GM20431 (cell line): ENCODE results near the gene SPATC1L.
"Not testable (repeated sequence)": the region's sequence is repeated elsewhere in the genome, so short reads cannot be mapped to it uniquely, and the experiment has no call there.

ENCODE experiments used
- in situ Hi-C: fragments of 300-500 bp; cut with MseI, MboI; formaldehyde crosslinking; loops from one replicate; pipeline ENCODE4 v1.15.0; 2020; ENCODE audit warnings: low sequenced_read_pairs; ENCODE audit not compliant: unreplicated experiment

The SPATC1L gene

DNA sequence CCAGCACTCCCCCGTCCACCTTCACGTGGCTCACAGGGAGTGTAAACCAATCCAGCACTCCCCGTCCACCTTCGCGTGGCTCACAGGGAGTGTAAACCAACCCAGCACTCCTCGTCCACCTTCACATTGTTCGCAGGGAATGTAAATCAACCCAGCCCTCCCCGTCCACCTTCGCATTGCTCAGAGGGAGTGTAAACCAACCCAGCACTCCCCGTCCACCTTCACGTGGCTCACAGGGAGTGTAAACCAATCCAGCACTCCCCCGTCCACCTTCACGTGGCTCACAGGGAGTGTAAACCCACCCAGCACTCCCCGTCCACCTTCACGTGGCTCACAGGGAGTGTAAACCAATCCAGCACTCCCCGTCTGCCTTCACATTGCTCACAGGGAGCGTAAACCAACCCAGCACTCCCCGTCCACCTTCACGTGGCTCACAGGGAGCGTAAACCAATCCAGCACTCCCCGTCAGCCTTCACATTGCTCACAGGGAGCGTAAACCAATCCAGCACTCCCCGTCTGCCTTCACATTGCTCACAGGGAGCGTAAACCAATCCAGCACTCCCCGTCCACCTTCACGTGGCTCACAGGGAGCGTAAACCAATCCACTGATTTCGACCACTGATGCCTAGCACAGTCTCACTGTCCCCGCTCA is 43.8 kb downstream of the SPATC1L start:
- in situ Hi-C loops, result not testable (repeated sequence)

DNA sequence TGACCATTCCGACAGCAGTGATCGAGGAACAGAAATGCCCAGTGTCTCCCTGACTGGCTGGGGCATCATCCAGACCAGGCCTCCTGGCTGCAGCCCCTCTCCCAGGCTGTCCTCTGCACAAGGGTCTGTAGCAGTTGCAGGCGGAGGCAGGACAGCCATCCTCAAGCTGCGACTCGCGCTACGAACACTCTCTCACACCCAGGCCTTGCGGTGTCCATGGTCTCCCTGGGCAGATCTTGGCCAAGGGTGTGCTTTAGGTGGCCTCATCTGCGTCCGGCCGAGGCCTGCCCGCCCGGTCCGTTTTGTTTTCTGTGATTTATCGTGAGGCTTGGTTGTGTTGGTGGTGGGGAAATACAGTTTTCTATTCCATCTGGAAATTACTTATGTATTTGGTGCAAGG is 44.6 kb downstream of the SPATC1L start:
- in situ Hi-C loops, result no loop called here

DNA sequence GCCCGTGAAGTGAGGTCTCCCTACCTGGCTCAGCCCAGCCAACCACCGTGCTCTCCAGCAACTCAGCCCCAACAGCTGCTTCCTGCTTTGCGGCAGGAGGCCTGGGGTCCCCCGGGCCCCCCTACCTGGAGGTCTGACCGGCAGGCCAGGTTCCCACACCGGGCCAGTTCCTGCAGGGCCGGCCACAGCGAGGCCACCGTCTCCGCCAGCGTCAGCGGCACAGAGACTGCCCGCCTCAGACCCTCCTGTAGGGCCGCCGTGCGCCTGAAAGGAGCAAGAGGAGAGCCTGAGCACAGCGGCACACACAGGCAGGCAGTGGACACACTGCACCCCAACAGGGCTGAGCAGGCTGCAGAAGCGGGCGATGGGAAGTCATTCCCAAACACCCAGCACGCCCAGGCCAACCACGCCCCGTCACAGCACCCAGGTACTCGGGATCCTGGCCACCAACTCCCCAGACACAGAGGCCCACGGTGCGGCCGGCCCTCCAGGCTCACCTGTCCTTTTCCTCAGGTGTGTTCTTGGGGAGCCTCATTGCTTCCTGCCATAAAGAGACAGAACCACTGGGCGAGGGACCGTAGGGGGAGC is 45.8 kb downstream of the SPATC1L start:
- in situ Hi-C loops, result no loop called here

DNA sequence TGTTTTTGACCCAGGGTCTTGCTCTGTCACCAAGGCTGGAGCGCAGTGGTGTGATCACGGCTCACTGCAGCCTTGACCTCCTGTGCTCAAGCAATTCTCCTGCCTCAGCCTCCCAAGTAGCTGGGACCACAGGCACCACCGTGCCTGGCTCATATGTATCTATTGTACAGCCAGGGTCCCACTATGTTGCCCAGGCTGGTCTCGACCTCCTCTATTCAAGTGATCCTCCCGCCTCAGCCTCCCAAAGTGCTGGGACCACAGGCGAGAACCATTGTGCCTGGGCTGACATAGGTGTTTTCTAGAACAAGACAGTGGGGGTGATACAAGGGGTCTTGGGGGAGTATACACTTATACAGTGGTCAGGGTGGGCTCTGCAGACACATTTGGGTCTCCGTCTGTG is 46.4 kb downstream of the SPATC1L start:
- in situ Hi-C loops, result no loop called here

DNA sequence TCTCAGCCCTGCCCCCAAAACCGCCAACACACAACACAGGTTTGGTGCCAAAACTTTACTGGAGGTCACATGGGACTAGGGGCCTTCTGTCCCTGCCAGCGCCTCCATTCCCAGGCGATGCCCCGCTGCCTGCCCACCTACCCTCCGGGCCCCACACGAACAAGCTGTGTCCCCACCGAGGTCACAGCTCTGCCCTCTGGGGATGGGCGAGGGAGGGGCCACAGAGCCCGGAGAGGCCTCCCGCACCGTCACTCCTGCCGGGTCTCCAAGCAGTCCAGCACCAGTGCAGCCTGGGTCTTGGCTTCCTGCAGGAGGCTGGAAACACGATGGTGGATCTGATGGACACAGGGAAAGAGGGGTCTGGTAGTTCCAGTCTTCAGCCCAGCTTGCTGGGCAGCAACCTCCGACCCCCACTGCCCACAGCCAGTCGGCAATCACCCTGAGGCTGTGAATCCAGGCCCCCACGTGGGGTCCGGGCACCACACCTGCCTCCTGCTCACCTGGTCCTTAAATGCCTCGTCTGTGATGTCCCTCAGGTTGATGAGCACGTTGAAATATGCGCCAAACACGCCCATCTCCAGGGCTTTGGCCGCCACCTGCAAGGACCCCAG is 47.4 kb downstream of the SPATC1L start:
- in situ Hi-C loops, result no loop called here

DNA sequence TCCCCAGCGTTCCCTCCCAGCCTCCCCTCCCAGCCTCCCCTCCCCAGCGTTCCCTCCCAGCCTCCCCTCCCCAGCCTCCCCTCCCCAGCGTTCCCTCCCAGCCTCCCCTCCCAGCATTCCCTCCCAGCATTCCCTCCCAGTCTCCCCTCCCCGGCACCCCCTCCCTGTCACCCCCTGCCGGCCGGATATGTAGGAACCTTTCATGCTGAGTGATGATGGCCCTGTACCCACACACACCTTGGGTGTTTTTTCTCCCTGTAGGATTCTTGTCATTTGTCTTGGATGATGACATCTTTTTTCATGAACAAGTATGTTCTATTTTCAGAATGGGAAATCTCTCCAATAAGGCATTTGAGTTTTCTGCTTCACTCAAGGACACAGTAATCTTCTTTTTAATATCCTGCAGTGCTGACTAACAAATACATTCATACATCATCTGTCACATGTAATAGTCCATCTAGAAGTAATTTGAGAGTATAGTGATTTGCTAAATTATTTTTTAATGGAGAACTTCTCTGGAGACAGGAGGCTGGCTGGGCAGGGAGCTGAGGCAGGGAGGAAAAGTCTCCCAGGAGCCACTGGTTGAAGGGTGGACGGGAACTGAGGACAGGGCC is 48.4 kb downstream of the SPATC1L start:
- in situ Hi-C loops, result no loop called here

DNA sequence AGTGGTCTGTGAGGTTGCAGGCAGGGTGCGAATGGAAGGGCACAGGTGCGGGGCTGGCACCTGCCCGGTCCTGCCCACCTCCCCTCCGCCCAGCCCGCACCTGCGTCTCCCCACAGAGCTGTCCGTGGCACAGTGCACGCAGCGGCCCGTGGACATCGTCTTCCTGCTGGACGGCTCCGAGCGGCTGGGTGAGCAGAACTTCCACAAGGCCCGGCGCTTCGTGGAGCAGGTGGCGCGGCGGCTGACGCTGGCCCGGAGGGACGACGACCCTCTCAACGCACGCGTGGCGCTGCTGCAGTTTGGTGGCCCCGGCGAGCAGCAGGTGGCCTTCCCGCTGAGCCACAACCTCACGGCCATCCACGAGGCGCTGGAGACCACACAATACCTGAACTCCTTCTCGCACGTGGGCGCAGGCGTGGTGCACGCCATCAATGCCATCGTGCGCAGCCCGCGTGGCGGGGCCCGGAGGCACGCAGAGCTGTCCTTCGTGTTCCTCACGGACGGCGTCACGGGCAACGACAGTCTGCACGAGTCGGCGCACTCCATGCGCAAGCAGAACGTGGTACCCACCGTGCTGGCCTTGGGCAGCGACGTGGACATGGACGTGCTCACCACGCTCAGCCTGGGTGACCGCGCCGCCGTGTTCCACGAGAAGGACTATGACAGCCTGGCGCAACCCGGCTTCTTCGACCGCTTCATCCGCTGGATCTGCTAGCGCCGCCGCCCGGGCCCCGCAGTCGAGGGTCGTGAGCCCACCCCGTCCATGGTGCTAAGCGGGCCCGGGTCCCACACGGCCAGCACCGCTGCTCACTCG is 52.2 kb downstream of the SPATC1L start:
- in situ Hi-C loops, result no loop called here

DNA sequence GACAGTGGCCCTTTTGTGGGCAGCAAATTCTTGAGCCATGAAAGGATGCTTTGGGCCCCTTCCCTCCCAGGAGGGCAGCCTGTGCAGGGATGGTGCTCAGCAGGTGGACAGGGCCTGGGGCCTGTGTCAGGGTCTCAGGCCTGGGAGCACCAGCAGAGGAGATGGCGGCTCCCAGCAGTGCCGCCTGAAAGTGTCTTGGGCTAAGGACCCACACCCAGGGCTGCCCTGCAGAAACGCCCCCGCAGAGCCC is 52.7 kb downstream of the SPATC1L start:
- in situ Hi-C loops, result no loop called here

DNA sequence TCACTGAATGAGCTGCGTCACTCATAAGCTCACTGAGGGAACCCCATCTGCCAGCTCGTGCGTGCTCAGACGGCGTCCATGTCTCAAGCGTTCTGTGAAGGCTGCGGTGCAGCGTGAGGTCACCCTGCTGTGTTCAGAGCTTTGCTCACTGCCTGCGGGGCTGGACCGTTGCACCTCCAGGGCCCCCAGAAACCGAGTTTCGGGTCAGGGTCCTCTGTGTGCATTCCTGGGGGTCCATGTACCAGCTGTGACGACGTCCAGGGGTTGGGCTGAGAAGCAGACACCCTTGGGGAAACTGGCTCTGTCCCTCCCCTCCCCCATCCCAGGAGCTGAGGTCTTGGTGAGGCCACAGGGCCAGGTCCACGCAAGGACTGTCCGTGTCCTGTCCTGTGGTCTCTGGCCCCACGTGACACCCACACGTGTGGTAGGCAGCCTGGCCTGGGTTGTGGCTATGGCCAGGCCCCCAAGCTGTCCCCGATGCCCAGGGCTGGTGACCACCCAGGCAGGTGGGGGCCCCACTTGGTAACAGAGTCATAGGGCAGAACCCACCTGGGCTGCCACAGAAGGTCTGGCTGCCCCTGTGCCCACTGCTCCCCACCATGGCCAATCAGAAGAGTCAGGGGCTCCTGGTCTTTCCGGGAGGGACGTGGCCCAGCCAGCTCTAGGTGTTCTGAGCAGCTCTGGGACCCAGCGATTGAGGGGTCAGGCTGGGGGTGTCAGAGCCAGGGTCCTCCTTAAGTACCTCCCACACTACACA is 53.2 kb downstream of the SPATC1L start:
- in situ Hi-C loops, result no loop called here

DNA sequence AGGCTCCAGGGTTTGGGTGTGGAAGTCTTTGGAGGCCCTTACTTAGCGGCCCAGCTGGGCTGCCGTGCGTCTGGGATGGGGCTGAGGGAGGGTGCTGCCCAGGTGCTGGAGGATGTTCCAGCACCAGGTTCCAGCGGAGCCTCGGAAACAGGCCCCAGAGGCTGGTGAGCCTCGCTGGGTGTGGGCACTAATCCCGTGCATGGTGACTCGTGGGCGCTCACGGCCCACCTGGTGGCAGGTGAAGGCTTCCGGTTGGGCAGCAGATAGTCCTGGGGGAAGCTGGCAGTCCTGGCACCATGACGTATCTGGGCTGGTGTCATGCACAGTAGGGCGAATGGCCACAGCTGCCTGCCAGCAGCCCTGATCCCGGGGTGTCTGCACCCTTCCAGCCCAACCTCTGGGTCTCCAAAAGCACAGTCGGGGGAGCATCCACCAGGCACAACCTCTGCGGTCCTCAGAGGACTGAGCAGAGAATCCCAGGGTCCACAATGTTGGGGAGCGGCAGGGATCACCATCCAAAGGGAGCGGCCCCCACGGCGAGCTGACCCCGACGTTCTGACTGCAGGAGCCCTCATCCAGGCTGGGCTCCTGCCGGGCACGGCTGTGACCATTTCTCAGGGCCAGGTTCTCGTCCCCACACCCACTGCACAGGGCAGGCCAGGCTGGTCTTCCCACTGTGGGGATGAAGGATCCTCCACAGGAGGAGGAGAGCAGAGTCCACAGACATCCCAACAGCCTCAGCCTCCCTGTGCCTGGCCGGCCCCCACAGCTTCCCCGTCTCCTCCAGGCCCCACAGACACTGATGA is 54.2 kb downstream of the SPATC1L start:
- in situ Hi-C loops, result no loop called here

DNA sequence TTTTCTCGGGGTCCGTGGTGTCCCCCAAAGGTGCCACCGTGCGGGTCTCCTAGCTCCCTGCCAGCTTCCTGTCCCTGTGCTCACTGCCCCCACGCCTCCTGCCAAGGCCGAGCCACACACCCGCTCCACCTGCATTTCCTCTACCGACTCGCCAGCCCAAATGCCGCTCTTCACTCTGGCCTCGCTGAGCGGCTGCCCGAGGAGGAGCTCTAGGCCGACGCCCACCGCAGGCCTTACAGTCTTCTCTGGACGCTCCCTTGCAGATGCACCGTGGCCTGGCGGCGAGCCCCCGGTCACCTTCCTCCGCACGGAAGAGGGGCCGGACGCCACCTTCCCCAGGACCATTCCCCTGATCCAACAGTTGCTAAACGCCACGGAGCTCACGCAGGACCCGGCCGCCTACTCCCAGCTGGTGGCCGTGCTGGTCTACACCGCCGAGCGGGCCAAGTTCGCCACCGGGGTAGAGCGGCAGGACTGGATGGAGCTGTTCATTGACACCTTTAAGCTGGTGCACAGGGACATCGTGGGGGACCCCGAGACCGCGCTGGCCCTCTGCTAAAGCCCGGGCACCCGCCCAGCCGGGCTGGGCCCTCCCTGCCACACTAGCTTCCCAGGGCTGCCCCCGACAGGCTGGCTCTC is 55.2 kb downstream of the SPATC1L start:
- in situ Hi-C loops, result no loop called here

DNA sequence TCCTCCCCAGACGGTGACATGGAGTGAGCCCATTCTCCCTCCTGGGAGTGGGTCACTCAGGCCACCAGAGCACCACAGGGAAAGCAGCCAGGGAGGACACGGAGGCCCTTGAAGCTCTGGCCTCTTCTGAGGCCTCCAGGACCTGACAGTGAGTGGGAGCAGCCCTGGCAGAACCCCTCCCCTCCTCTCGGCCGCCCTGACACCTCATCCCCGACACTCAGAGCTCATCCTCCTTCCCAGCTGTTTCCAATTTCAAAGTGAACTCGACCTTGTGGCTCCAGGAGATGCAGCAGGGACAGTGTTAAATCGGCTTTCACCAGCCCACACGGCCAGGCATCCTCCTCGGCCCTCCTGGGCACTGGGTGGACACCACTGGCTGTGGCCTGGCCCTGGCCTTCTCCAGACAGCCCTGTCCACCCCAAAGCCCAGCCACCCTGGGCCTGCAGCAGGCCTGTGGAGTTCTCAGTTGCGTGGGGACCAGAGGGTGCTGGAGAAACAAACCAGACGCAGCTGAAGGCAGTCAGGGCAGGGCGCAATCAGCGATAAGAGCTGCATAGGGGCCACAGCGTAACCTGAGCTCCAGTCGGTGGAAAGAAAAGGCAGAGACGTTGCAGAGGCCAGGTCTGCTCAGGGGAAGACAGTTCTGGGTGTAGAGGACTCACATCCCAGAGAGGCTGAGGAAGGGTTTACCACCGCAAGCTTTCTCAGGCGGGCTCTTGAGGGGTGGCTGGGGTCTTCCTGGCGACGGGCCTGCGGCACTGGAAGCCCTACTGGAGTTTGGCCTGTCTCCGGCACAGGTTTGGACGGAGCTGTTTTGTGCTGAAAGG is 55.9 kb downstream of the SPATC1L start:
- in situ Hi-C loops, result no loop called here

DNA sequence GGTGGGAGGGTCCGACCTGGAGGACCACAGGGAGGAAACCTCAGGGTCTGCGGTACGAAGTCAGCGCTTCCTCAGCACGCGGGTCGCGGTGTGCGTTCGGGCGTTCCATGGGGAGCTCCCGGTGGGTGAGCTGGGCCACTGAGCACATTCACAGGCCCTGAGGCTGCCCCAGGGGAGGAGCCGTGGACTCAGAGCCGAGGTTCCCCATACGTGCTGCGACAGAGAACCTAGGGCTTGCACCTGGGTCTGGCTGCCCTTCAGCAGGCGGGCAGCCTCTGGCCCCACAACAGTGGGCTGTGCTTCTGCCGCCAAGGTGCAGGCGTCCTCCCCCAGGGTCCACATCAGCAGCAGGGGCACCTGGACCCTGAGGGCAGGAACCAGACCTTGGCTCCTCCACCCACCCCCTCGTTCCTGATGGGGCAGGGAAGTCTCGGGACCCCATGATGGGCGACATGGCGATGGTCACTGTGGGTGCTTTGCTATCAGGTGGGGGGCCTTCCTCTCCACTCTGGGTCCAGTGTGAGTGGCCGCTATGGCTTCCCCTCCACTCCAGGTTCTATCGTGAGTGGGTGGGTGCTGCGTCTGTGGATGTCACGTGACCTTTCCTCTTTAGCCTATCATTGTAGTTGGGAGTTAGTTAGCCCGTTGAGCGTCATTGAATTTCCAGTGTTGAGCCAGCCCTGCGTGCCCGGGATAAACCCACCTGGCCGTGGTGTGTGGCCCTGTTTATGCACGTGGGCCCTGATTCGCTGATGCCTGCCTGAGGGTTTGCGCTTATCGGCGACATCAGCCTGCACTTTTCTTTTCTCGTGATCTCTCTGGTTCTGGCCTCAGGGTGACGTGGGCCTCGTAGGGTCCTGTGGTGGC is 56.8 kb downstream of the SPATC1L start:
- in situ Hi-C loops, result no loop called here

DNA sequence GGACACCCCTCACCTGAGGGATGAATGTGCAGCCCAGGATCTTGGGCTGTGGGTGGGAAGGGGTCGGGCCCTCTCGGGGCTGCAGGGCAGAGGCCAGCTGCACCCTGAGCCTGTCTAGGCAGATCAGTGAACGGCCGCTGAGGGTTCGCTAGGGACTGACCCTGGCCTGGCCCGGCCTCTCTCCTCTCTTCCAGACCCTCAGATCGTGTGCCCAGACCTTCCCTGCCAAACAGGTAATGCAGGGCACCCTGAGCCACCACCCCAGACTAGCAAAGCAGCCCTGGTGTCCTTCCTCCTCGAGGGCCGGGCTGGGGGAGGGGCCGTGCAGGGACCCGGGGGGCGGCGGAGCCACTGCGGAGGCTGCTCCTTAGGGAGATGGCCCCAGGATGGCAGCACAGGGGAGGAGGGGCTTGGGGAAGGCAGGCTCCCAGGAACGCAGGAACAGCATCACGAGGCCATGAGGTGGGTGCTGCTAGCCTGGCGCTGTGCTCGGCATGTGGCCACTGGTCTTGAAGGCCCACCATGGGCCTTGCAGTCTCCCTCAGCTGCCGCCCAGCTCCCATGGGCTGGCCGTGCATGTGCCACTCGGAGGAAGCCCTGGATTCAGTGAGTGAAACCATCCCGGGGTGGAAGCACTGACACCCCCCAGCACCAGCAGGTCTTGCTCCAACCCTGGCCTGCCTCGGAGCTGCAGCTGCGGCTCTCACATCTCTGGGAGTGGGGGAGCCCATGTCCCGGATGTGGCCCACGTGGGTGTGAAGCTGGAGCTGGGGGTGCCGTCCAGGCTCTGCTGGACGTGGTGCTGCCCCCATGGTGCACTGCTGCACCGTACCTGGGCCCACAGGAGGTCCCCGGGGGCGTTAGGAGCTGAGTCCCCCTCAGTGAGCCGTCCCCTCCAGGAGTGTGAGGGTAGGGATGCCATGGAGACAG is 57.7 kb downstream of the SPATC1L start:
- in situ Hi-C loops, result no loop called here

DNA sequence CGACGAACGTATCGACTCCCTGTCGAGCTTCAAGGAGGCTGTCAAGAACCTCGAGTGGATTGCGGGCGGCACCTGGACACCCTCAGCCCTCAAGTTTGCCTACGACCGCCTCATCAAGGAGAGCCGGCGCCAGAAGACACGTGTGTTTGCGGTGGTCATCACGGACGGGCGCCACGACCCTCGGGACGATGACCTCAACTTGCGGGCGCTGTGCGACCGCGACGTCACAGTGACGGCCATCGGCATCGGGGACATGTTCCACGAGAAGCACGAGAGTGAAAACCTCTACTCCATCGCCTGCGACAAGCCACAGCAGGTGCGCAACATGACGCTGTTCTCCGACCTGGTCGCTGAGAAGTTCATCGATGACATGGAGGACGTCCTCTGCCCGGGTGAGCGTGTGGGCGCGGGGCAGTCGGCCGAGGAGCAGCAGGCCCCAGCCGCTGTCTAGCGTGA is 58.4 kb downstream of the SPATC1L start:
- in situ Hi-C loops, result no loop called here
